ENCODE results near the gene SLC46A3. TPM values are rescaled to one million over a fixed set of nuclear protein-coding genes. Genes with fewer than 3 reads are reported as not detected.

SLC46A3 gene
- total and polyA plus RNA-seq, 8 donors, result 2.3 to 44.3 (median 7.3) TPM

DNA sequence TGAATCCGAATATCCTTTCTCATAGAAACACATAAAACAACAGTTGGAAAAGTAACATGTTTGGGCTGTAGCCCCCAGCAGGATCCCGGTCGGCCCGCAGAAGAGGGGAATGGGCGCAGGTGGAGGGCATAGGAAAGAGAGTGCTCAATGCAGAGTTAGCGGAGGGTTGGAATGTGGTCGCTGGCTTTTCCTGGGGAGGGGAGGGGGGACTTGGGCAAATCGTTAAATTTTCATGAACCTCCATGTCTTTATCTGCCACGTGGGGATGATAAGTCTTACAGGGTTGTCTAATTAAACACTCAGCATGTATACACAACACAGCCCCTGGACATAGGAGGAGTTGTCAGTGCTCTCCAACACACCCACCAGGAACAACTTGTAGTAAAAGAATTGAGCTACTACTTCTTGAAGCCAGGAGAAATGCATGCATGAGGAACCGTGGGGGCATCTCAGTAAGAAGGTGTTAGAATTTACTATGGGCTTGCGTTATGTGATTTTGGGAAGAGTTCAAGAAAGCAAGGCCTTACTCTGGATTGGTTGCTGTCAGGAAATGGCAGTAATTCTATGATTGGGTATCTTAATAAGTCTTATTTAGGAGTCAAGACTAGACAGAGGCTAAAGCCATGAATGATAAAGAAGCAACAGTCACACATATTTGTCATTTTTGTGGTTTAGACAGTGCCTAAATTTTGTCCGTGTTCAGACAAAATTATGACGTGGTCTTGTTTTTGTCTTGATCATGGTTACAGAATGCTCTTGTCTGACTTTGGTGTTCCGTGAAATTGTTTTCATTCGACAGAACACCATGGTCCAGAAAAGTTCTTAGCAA, 671 bp upstream of the SLC46A3 start:
- H3K4me1 ChIP-seq, result peaks cover 4 to 31% (median 14%) of the 10 kb centered on the region in 4 donors
- H3K27ac ChIP-seq, result peak overlapping the region; percentile 13 to 95 (median 91)
- H3K27me3 ChIP-seq, result peaks cover 0 to 7% (median 0%) of the 10 kb centered on the region in 3 donors
- no peak for TF ChIP-seq POLR2AphosphoS5 (IDR thresholded peaks at IDR 0.05)
- TF ChIP-seq, protein P1, sequence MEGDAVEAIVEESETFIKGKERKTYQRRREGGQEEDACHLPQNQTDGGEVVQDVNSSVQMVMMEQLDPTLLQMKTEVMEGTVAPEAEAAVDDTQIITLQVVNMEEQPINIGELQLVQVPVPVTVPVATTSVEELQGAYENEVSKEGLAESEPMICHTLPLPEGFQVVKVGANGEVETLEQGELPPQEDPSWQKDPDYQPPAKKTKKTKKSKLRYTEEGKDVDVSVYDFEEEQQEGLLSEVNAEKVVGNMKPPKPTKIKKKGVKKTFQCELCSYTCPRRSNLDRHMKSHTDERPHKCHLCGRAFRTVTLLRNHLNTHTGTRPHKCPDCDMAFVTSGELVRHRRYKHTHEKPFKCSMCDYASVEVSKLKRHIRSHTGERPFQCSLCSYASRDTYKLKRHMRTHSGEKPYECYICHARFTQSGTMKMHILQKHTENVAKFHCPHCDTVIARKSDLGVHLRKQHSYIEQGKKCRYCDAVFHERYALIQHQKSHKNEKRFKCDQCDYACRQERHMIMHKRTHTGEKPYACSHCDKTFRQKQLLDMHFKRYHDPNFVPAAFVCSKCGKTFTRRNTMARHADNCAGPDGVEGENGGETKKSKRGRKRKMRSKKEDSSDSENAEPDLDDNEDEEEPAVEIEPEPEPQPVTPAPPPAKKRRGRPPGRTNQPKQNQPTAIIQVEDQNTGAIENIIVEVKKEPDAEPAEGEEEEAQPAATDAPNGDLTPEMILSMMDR (IDR thresholded peaks at IDR 0.05), result no peak
- TF ChIP-seq POLR2A (IDR thresholded peaks at IDR 0.05), result no peak
- no peak for TF ChIP-seq EP300 (IDR thresholded peaks at IDR 0.05)
- H3K4me3 ChIP-seq, result peak overlapping the region; percentile 46 to 63 (median 60)
- no peaks in the 10 kb centered on the region for H3K36me3 ChIP-seq
- H3K9me3 ChIP-seq, result no peaks in the 10 kb centered on the region
- intact Hi-C loops (cut with DNase I; ENCODE audit: low total_unique reads), result no loop called here
- no peak for DNase-seq
- 31 to 40% (median 37%) methylated on average over 15 of the region's 15 CpGs for WGBS, 5 donors

DNA sequence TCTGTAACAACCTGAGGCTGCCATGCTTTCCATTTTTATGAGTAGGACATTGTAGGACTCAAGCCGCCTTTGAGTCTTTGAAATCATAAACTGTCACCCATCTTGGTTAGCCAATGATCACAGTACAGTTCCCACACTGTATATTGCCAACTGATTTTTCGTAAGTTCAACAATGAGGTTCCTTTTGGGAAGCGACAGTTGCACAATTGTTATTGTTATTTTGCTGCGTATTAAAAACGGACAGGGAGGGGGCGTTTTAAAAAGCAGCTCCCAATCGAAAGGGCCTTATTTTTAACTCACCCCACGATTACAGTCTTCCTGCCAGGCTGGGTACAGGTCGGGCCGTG, 601 bp downstream of the SLC46A3 start:
- intact Hi-C loops (cut with DNase I; ENCODE audit: low total_unique reads), result no loop called here
- TF ChIP-seq, protein P1 (IDR thresholded peaks at IDR 0.05), result no peak
- TF ChIP-seq POLR2A (IDR thresholded peaks at IDR 0.05) (no peak), POLR2AphosphoS5 (IDR thresholded peaks at IDR 0.05) (peak in 2 of 3 donors; percentile 23 to 31)

DNA sequence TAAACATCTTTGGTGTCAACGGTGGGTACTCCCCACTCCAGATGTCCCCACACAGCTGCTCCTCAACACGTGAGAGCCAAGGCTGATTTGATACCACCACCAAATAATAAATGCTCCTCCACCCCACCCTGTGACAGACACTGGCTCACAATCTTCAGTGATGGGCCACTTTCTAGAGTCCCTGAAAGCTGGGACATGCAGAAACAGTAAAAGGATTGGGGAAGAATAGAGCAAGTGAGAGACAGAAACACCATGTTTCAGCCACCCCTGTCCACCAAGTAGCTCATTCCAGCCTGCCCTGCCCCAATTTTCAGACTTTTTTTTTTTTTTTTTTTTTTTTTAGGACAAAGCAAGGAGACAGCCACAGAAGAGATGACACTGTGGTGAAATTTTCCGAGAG, 1.6 kb downstream of the SLC46A3 start:
- no peak for DNase-seq
- no peaks in the 10 kb centered on the region for H3K9me3 ChIP-seq
- H3K4me3 ChIP-seq, result no peak overlapping the region
- no peaks in the 10 kb centered on the region for H3K36me3 ChIP-seq
- no peak for TF ChIP-seq POLR2AphosphoS5 (IDR thresholded peaks at IDR 0.05)
- TF ChIP-seq POLR2A (IDR thresholded peaks at IDR 0.05), result no peak
- TF ChIP-seq, protein P1 (IDR thresholded peaks at IDR 0.05), result no peak
- no peak for TF ChIP-seq EP300 (IDR thresholded peaks at IDR 0.05)
- 64 to 72% (median 72%) methylated on average over 3 of the region's 3 CpGs for WGBS, 5 donors
- peaks cover 0 to 7% (median 0%) of the 10 kb centered on the region in 3 donors for H3K27me3 ChIP-seq
- intact Hi-C loops (cut with DNase I; ENCODE audit: low total_unique reads), result no loop called here
- H3K4me1 ChIP-seq, result peaks cover 4 to 31% (median 14%) of the 10 kb centered on the region in 4 donors
- H3K27ac ChIP-seq, result peak overlapping the region in 3 of 5 donors; percentile 47 to 94 (median 58)

More for the DNA sequence above, 601 bp downstream of the SLC46A3 start:
- Histone ChIP-seq H3K4me3 (peak overlapping the region; percentile 46 to 63 (median 60)), H3K27ac (peak overlapping the region; percentile 71 to 95 (median 91)), H3K36me3 (no peaks in the 10 kb centered on the region), H3K27me3 (peaks cover 0 to 7% (median 0%) of the 10 kb centered on the region in 3 donors), H3K9me3 (no peaks in the 10 kb centered on the region), H3K4me1 (peaks cover 4 to 31% (median 14%) of the 10 kb centered on the region in 4 donors)
- 7 to 13% (median 10%) methylated on average over 10 of the region's 10 CpGs for WGBS, 5 donors
- DNase-seq, result no peak

DNA sequence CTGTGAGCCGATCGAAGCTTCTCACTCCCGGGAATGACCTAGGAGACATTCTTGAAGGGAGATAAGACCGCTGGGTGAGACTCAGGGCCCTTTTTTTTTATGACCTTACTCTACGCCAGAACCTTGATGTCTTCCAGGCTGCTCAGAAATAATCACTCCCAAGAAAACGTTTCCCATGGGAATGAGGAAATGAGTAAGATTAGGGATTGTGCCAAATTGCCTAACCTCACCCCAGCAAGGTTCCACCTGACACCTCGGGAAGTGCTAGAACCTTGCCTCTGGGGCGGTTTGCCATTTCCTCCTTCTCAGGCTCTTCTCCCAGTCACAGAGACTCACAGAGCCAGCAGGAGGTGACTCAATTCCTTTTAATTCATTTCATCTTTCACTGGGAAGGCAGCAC, 2.3 kb downstream of the SLC46A3 start:
- H3K27me3 ChIP-seq, result peaks cover 0 to 7% (median 0%) of the 10 kb centered on the region in 3 donors
- WGBS, 5 donors, result 15 to 29% (median 19%) methylated on average over 8 of the region's 8 CpGs
- peak in 1 of 2 donors; percentile 28 for DNase-seq
- peak in 2 of 3 donors; percentile 32 to 34 for TF ChIP-seq POLR2AphosphoS5 (IDR thresholded peaks at IDR 0.05)
- TF ChIP-seq, protein P1 (IDR thresholded peaks at IDR 0.05), result no peak
- peaks cover 4 to 31% (median 14%) of the 10 kb centered on the region in 4 donors for H3K4me1 ChIP-seq
- no peaks in the 10 kb centered on the region for H3K36me3 ChIP-seq
- H3K4me3 ChIP-seq, result no peak overlapping the region
- no peaks in the 10 kb centered on the region for H3K9me3 ChIP-seq
- intact Hi-C loops (cut with DNase I; ENCODE audit: low total_unique reads), result no loop called here
- H3K27ac ChIP-seq, result peak overlapping the region in 3 of 5 donors; percentile 33 to 94 (median 58)

Measured in stomach (tissue), 9 donors.